ENCODE results near the gene LILRA5.
A peak's percentile ranks its signal among the peaks of the same experiment; 100 is the strongest.
"Not testable (repeated sequence)": the region's sequence is repeated elsewhere in the genome, so short reads cannot be mapped to it uniquely, and the experiment has no call there.

Gene LILRA5

DNA sequence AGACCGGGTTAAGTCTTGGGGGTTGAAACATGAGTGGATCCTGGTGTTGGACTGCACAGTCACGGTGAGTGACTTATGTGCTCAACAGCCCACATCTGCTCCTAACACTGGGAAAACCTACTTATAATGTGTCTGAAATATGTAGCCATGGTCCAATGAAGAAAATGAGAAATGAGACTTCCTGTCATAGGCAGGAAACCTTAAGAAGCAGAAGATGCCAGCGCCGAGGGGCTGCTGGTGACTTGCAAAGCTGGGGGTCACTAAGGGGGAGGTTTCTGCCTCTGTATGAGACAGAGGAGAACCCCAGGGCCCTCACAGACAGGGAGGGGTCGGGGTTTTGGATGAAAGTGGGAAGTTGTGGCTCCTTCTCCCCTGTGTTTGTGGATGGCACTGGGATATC lies 40.8 kb downstream of the LILRA5 start:
- not testable (repeated sequence) for DNase-seq

DNA sequence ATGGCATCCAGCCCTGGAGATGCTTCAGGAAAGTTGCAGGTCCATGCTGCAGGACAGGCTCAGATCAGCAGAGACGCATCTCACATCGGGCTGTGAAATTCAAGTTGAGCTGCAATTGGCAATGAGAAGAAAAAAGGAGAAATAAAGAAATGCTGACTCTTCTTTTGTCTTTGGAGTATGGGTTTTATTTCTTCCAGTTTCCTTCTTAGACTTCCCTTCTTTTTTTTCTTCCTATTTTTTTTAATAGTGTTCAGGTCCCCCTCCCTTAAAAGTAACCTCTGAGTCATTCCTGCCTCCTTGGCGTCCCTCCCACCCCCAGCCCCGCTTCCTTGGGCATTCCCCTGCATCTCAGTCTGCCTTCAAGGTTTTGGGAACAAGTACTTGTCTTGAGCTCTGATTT lies 41.4 kb downstream of the LILRA5 start:
- DNase-seq: not testable (repeated sequence)

DNA sequence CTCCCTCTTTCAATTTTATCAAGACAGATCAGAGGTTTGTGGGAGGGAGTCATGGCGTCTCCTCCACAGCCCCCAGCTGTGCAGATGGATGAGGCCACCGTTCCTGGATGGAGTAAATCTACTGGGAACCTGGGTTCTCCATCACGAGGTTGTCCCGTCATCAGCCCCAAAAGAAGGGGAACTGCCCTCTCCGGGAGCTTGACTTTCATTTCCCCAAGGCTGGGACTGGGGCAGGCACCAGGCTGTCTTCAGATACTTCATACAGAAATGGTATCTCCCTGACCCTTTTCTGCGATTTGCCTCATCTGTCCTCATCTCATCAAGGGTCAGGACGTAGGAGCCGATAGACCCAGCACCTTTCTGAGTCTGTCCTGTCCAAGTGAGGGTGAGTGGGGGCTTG lies 41.9 kb downstream of the LILRA5 start:
- no peak for DNase-seq

DNA sequence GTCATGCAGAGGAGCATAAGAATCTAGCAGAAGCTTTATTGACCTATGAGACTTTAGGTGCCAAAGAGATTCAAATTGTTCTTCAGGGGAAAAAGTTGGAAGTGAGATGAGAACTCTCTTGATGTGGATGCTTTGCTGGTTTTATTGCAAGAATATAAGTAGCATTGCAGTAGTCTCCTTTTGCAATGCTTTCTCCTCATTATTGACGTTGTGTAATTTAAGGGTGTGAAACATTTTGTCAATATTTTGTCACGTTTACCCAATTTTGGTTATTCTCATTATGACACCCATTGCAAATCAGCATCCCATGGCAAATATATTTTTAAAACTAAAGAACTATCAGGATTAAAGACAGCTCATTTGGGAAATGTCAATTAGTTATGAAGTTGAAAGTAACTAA lies 44.0 kb downstream of the LILRA5 start:
- DNase-seq: no peak

DNA sequence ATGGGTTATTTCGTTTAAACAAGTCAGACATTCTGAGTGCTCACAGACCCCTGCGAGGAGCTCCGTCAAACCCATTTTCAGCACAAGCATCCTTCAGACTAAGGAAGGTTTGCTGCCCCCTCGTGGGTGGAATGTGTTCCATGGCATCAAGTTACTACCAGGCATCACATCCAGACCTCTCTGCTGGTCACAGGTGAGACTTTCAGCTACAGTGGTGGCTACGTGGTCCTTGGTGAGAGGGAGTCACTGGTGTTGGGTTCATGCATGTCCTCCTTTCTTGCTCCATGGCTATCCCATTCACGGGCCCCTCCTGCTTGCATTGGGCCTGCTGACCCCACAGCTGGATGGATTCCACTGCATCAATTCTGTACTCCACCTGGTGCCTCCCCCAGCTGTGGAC lies 46.8 kb downstream of the LILRA5 start:
- peak; percentile 56 for DNase-seq

DNA sequence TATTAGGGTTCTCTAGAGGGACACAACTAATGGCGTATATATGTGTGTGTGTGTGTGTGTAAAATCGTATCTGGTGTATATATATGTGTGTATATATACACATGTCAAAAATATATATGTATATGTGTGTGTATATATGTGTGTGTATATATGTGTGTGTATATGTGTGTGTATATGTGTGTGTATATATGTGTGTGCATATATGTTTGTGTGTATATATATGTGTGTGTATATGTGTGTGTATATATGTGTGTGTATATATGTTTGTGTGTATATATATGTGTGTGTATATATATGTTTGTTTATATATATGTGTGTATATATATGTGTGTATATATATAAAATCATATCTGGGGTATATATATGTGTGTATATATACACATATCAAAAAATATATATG lies 50.5 kb downstream of the LILRA5 start:
- no peak for DNase-seq

DNA sequence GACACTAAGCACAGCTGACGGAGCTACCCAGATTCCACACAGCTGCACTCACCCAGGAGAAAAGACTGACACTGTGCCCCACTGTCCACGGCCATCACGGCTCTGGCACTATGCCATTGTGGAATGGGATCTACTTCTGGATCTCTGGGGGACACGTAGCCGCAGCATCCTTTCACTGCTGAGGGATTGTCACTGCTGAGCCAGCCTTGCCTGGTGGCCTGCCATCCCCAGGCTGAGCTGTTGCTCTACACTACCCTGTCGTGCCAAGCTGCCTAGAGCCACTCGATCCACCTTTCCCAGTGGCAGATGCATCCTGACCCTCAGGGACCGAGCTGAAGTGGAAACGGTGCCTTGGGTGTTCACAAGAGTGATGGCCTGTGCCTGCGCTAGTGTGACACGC lies 50.9 kb downstream of the LILRA5 start:
- no peak for DNase-seq

DNA sequence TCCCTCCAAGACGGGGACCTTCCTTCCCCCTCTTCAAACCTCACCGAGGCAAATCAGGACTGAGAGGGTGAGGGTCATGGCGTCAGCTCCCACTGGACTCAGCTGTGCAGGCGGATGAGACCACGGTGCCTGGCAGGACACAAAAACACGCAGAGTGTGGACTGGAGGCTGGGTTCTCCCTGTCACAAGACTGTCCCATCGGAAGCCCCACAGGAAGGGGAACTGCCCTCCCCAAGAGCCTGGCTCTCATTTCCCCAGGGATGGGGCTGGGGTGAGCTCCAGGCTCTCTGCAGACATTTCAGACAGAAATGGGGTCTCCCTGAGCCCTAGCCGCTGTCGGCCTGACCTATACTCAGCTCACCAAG lies 55.9 kb downstream of the LILRA5 start, which contains the start of gene LILRB5:
TSS of gene LILRB5 (minus strand) at position 158 of the 365 bp plus-strand sequence. CDS start at position 78, 80 bp downstream.
- DNase-seq: no peak

All from CD4-positive, alpha-beta T cell treated with Interleukin-12 subunit alpha and Interleukin-12 subunit beta, for 1 hour (primary cell).